LNCaP clone FGC (cell line): Measurements from ENCODE around the gene KLHL29.

ENCODE experiments used
- DNase-seq: peaks from one replicate; pipeline ENCODE4 v3.0.0-alpha.2; 2011; ENCODE audit warnings: low read depth
- H3K4me3 ChIP-seq: 2 replicates; pipeline ENCODE4 v1.5.1; 2011; ENCODE audit warnings: mild to moderate bottlenecking, low read depth, low read length, control low read depth
- TF ChIP-seq, protein P1 (sequence below): IDR thresholded peaks from 2 replicates; pipeline ENCODE4 v1.5.1; 2012; ENCODE audit warnings: mild to moderate bottlenecking; ENCODE audit not compliant: control insufficient read depth, insufficient read depth; ENCODE audit errors: extremely low read depth

KLHL29 gene

DNA sequence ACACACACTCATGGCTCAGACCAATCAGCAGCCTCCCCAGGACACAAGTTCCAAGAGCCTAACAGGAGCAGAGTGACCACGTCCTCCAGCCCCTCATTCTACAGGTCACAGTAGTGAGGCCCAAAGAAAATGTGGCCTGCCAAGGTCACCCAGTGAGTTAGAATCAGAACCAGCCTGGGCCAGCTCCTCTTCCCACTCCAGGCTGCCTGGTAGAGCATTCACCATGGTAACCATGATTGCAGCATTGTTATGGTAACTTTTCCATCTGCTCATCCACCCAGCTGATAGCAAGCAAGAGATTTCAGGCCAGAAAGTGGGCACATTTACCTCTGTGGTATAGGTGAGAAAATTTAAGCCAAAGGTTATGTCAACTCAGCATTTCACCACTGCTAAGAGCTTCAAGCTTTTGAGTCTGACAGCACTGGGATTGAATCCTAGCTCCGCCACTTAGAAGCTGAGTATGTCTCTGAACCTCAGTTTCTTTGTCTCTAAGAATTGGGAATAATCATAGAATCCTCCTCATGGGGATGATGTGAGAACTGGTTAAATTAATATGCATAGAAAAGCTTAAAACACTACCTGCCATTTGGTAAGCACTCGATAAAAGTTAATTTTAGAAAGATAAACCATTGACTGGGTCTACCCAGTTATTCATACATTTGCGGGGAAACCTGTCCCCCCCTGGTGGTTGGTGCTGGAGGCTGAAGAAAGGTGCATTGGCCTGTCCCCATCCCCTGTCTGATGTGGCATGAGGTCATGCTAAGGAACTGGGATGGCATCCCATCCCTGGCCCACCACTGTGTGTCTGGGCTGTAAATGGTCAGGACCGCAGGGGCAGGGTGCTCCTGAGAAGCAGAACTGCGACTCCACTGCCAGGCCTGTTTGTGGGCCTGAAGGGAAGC lies 181.5 kb downstream of the KLHL29 start:
- TF ChIP-seq, protein P1, sequence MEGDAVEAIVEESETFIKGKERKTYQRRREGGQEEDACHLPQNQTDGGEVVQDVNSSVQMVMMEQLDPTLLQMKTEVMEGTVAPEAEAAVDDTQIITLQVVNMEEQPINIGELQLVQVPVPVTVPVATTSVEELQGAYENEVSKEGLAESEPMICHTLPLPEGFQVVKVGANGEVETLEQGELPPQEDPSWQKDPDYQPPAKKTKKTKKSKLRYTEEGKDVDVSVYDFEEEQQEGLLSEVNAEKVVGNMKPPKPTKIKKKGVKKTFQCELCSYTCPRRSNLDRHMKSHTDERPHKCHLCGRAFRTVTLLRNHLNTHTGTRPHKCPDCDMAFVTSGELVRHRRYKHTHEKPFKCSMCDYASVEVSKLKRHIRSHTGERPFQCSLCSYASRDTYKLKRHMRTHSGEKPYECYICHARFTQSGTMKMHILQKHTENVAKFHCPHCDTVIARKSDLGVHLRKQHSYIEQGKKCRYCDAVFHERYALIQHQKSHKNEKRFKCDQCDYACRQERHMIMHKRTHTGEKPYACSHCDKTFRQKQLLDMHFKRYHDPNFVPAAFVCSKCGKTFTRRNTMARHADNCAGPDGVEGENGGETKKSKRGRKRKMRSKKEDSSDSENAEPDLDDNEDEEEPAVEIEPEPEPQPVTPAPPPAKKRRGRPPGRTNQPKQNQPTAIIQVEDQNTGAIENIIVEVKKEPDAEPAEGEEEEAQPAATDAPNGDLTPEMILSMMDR: peak; percentile 17; the same call in 1 of the 2 replicates
- H3K4me3 ChIP-seq: no peak overlapping the region
- DNase-seq: no peak

DNA sequence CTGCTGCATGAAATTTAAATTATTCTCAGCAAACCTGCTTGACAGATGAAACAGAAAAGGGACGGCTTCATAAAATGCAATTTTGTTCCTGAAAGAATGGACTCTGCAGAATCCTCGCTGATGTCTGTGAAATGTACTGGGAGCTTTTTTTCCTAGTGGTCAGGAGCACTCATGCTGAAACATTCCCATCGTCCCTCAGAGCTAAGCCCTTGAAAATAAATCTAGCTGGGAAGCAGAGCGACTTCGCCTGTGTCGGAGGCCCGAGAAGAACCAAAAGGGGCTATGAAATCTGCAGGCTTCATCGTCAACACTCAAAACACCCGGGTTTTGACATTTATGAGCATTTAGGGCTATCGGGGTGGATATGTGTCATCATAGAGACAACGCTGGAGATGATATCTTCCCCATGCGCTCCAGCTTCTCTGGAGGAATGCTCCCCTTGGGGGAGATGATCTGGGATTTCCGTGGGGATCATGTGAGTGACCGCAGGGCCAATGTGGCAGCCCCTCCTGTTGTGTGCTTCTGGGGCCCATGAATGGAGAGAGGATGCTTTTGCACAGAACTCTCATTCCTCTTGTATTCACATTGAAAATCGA lies 182.3 kb downstream of the KLHL29 start:
- TF ChIP-seq, protein P1: no peak
- H3K4me3 ChIP-seq: no peak overlapping the region
- no peak for DNase-seq

DNA sequence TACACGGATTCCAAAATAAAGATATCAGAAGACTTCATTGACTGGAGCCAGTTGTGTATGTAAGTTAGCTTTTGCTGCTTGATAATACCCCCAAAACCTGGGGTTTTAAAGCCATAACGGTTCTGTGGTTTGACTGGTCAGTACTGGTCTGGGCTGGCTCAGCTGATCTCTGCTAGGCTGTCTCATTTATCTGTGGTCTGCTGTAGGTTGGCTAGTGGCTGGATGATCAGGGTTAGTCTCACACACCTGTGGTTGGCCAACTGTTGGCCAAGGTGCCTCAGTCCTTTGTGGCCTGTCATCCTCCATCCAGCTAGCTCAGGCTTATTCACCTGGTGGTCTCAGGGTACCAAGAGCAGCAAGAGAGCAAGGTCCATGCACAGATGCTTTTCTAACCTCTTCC lies 183.2 kb downstream of the KLHL29 start:
- TF ChIP-seq, protein P1: no peak
- no peak for DNase-seq
- no peak overlapping the region for H3K4me3 ChIP-seq

DNA sequence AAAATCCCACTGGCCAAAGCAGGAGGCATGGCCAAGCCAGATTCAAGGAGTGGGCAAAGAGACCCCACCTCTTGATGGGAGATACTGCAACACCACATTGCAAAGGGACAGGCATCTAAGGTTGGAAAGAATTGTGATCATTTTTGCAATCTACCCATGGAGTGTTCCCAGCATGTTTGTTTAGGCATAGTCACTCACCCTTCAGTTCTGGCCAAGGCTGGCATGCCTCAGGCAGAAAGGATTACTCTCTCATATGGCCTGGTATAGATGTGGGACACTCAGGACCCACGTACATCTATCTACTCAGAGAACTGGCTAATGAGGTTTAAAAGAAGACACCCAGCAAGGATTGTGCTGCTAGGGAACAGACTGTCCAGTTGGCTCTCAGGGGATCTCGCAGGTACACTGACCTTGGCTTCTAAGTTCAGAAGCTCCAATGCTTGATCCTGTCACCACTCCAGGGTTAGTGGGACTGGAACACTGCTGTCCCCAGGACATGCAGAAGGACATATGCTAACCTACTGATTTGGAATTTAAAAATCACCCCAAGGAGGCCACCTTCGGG lies 183.7 kb downstream of the KLHL29 start:
- DNase-seq: peak; percentile 82
- TF ChIP-seq, protein P1: no peak
- no peak overlapping the region for H3K4me3 ChIP-seq

DNA sequence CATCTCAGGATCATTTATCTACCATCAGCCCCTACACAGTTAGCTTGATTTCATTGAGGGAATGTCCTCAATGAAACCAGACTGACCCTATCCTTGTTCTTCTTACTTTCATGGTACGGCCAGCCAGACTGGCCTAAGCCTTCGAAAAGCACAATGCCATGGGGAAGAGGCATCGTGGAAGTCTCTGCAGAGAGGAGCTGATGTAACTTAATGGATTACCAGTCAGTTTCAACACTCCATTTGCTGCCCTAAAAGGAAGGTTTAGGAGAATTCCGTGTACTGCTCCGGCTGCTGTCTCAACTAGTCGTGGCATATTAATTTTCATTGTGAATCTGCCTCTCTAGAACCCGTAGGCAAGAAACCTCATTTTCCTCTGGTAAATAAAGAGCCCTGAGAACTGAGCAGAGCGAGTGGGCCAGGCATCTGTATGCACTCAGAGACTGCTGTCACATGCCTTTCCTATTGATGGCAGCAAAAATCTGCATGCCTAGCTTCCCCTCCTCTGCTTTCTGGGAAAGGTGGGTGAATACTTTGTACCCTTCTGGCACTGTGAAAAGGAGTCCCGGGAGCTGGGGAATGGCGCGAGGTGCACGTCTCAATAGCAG lies 184.9 kb downstream of the KLHL29 start:
- H3K4me3 ChIP-seq: no peak overlapping the region
- DNase-seq: no peak
- TF ChIP-seq, protein P1: no peak

- H3K4me3 ChIP-seq: no peak overlapping the region
- TF ChIP-seq, protein P1: no peak
- no peak for DNase-seq
Observed at GRCh38 chr2:23571085-23571484, 186.1 kb downstream of the KLHL29 start.
